ENCODE results near the gene AVEN.

Gene AVEN

GRCh38 chr15:33946152-33946551, 92.9 kb downstream of the AVEN start:
- Histone ChIP-seq H3K4me3 (ENCODE audit: low read depth, low read length) (no peak overlapping the region), H3K27me3 (ENCODE audit: insufficient read depth, low read depth, severe bottlenecking) (no peaks in the 10 kb centered on the region), H3K27ac (no peak overlapping the region), H3K36me3 (no peaks in the 10 kb centered on the region), H3K9me3 (ENCODE audit: severe bottlenecking) (no peaks in the 10 kb centered on the region)
- no peak for DNase-seq
- no peak for TF ChIP-seq CTCF (IDR thresholded peaks at IDR 0.05; ENCODE audit: low read depth, low read length)

- Histone ChIP-seq H3K9me3 (ENCODE audit: severe bottlenecking) (no peaks in the 10 kb centered on the region), H3K4me3 (ENCODE audit: low read depth, low read length) (no peak overlapping the region), H3K36me3 (no peaks in the 10 kb centered on the region), H3K27ac (no peak overlapping the region), H3K27me3 (ENCODE audit: insufficient read depth, low read depth, severe bottlenecking) (no peaks in the 10 kb centered on the region)
- TF ChIP-seq CTCF (IDR thresholded peaks at IDR 0.05; ENCODE audit: low read depth, low read length), result no peak
- DNase-seq, result no peak
Observed at GRCh38 chr15:33941279-33942063, 97.5 kb downstream of the AVEN start.

GRCh38 chr15:33934921-33935320, 104.1 kb downstream of the AVEN start:
- Histone ChIP-seq H3K9me3 (ENCODE audit: severe bottlenecking) (no peaks in the 10 kb centered on the region), H3K27ac (no peak overlapping the region), H3K36me3 (no peaks in the 10 kb centered on the region), H3K4me3 (ENCODE audit: low read depth, low read length) (no peak overlapping the region), H3K27me3 (ENCODE audit: insufficient read depth, low read depth, severe bottlenecking) (no peaks in the 10 kb centered on the region)
- DNase-seq, result no peak
- no peak for TF ChIP-seq CTCF (IDR thresholded peaks at IDR 0.05; ENCODE audit: low read depth, low read length)

GRCh38 chr15:33934396-33934795, 104.6 kb downstream of the AVEN start:
- TF ChIP-seq CTCF (IDR thresholded peaks at IDR 0.05; ENCODE audit: low read depth, low read length), result no peak
- no peaks in the 10 kb centered on the region for H3K9me3 ChIP-seq (ENCODE audit: severe bottlenecking)
- no peak overlapping the region for H3K27ac ChIP-seq

GRCh38 chr15:33932734-33933133, 106.3 kb downstream of the AVEN start:
- no peak overlapping the region for H3K4me3 ChIP-seq (ENCODE audit: low read depth, low read length)
- no peaks in the 10 kb centered on the region for H3K36me3 ChIP-seq
- H3K27me3 ChIP-seq (ENCODE audit: insufficient read depth, low read depth, severe bottlenecking), result no peaks in the 10 kb centered on the region
- DNase-seq, result no peak
- H3K9me3 ChIP-seq (ENCODE audit: severe bottlenecking), result no peaks in the 10 kb centered on the region
- no peak for TF ChIP-seq CTCF (IDR thresholded peaks at IDR 0.05; ENCODE audit: low read depth, low read length)
- H3K27ac ChIP-seq, result no peak overlapping the region

More at GRCh38 chr15:33934396-33934795, 104.6 kb downstream of the AVEN start:
- H3K36me3 ChIP-seq, result no peaks in the 10 kb centered on the region
- no peak for DNase-seq
- no peaks in the 10 kb centered on the region for H3K27me3 ChIP-seq (ENCODE audit: insufficient read depth, low read depth, severe bottlenecking)
- no peak overlapping the region for H3K4me3 ChIP-seq (ENCODE audit: low read depth, low read length)

- Histone ChIP-seq H3K4me3 (ENCODE audit: low read depth, low read length) (no peak overlapping the region), H3K36me3 (no peaks in the 10 kb centered on the region), H3K27ac (no peak overlapping the region), H3K9me3 (ENCODE audit: severe bottlenecking) (no peaks in the 10 kb centered on the region), H3K27me3 (ENCODE audit: insufficient read depth, low read depth, severe bottlenecking) (no peaks in the 10 kb centered on the region)
- no peak for TF ChIP-seq CTCF (IDR thresholded peaks at IDR 0.05; ENCODE audit: low read depth, low read length)
- no peak for DNase-seq
Observed at GRCh38 chr15:33926260-33926659, 112.7 kb downstream of the AVEN start.

Measured in WERI-Rb-1 (cell line).